ENCODE data around the gene NOL9.
"Not testable (repeated sequence)": the region's sequence is repeated elsewhere in the genome, so short reads cannot be mapped to it uniquely, and the experiment has no call there.

The NOL9 gene

DNA sequence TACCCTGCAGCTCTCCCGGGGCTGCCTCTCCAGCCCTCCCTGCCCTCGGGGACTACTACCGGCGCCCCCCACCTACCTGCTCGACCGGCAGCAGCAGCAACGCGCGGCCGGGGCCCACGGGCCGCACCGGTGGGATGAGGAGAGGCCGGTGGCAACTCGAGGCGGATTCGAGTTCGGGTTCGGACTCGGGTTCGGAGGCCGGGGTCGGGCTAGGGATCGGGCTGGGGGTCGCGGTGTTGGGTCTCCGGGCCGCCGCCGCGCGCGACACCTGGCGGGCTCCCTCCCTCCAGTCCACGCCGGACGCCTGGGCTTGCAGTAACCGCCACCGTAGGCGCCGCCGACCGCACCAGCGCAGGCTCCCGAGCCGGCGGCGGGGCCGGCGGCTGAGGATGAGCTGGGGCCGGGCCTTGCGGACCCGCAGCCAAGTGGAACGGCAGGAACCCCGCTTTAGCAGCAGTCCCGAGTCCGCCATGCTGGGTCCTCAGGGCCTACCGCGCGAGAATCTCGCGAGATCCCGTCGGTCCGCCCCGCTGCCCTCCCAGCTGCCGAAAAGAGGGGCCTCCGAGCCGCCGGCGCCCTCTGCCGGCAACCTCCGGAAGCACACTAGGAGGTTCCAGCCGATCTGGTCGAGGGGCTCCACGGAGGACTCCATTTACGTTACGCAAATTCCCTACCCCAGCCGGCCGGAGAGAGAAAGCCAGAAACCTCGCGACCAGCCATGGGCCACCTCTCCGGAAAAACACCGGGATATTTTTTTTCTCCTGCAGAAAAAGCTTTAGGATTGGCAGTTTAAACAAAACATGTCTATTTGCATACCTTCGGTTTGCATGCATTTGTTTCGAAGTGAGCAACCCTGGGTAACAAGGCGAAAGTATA is at the start of gene NOL9:
Gene NOL9 (minus strand): TSS at position 483 of the 876 bp plus-strand sequence. CDS start 11 bp downstream, at position 472.
- DNase-seq = peak; percentile 35

GRCh38 chr1:6603238-6603914 is 49.1 kb upstream of the NOL9 start:
- DNase-seq = no peak

GRCh38 chr1:6602669-6603237 is 48.4 kb upstream of the NOL9 start, which contains the start of gene KLHL21:
TSS of gene KLHL21 (minus strand) at chr1:6602869. CDS start at chr1:6602817, 52 bp downstream.
- no peak for DNase-seq

DNA sequence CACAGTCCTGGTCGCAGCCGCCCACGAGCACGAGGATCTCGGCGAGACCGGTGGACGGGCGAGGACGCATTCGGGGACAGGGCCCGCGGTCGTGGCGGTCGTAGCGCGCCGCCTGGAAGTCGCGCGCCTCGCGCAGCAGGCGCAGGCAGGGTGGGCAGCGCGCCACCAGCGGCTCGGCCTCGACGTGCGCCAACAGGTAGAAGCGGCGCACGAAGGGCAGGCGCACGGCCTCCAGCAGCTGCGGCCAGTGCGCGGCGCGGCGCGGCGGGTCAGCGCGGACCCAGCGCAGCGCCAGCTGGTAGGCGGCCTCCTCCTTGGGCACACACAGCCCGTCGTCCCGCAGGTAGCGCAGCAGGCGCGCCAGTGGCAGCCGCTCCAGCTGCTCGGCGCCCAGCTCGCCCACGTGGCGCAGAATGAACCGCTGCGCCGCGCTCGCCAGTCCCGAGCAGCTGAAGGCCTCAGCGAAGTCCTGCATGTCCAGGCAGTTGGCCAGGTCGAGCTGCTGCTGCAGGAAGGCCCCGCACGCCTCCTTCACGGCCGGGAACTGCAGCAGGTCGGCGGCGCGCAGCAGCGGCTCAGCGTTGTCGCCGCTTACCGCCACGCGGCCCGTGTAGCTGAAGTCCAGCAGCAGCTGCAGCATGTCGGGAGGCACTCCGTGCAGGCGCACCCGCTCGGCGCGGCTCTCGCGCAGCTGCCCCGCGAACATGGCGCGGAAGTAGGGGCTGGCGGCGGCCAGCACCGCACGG is 47.8 kb upstream of the NOL9 start:
- no peak for DNase-seq

GRCh38 chr1:6601049-6601922 is 47.0 kb upstream of the NOL9 start:
- DNase-seq = no peak

GRCh38 chr1:6600410-6601048 is 46.2 kb upstream of the NOL9 start:
- DNase-seq = no peak

DNA sequence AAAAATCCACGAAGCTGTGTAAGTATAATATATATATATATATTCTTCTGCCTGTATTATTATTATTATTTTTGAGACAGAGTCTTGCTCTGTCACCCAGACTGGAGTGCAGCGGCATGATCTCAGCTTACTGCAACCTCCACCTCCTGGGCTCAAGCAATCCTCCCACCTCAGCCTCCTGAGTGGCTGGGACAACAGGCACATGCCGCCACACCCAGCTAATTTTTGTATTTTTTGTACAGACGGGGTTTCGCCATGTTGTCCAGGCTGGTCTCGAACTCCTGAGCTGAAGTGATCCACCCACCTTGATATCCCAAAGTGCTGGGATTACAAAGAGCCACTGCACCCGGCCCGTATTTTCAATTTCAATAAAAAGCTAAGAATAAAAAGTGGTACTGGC is 45.7 kb upstream of the NOL9 start:
- not testable (repeated sequence) for DNase-seq

DNA sequence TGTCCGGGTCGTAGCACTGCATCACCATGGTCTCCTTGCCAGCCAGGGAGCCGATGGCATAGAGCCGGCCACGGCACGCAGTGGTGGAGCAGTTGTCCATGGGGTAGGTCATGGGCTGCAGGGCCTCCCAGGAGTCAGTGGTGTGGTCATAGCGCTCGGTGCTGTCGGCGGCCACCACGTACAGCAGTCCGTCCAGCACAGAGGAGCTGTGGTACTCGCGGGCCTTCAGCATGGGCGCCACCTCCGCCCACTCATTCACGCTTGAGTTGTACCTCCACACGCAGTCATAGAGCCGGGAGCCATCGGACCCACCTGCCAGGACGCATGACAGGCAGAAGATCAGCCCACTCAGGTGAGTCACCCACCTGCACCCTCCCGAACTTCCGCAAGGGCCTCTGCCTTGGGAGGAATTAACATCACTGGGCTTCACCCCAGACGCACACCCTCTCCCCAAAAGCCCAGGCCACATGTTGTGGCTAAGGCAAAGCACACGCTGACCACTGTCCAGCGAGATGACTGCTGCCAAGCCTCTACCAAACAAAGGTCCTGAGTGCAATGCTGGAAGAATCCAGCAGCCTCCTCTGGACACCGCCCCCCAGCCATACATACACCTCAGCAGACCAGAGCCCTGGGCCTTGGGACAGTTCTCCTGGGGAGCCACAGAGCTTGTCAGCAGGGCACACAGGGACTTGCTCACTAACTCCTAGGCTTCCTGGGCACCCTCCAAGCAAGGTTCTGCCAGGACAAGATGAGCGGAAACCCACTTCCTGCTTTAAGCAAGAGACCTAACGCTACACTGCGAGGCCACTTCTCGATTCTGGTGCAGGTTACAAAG is 45.0 kb upstream of the NOL9 start:
- no peak for DNase-seq

DNA sequence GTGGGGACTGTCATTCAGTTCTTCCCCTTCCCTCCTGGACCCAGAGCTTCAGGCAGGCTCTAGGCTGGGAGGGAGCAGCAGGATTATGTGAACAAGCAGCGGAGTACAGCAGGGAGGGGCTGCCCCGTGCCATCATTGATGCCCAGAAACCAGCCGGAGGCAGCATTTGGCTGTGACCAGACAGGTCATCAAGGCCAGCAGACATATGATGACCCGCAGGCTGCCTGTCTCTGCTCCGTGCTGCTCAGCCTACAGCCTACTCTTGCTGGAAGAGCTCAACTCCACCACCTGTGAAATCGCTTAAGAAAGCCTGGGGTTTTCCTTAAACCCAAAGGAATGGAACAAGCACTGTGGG is 43.4 kb upstream of the NOL9 start:
- DNase-seq = no peak

GRCh38 chr1:6596886-6597776 is 42.8 kb upstream of the NOL9 start:
- no peak for DNase-seq

GRCh38 chr1:6596351-6596750 is 42.0 kb upstream of the NOL9 start:
- DNase-seq = no peak

GRCh38 chr1:6594977-6595740 is 40.8 kb upstream of the NOL9 start:
- DNase-seq = no peak

DNA sequence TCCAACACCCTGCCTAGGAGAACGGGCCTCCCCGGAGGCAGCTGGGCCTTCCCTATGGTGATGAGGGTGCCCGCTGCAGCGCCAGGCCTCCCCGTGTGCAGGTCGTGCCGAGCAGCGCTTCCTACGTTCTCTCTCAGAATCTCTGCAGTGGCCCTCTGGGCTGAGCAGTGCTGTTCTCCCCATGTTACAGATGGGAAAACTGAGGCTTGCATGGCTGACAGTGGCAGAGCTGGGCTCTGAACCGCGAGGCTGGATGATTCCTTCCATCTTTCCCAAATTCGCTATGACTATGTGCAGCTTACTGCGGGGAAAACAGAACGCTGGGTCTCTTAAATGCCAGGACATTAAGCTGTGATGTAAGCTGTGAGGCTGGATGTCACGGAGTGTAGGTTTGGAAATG is 39.5 kb upstream of the NOL9 start:
- DNase-seq = no peak

DNA sequence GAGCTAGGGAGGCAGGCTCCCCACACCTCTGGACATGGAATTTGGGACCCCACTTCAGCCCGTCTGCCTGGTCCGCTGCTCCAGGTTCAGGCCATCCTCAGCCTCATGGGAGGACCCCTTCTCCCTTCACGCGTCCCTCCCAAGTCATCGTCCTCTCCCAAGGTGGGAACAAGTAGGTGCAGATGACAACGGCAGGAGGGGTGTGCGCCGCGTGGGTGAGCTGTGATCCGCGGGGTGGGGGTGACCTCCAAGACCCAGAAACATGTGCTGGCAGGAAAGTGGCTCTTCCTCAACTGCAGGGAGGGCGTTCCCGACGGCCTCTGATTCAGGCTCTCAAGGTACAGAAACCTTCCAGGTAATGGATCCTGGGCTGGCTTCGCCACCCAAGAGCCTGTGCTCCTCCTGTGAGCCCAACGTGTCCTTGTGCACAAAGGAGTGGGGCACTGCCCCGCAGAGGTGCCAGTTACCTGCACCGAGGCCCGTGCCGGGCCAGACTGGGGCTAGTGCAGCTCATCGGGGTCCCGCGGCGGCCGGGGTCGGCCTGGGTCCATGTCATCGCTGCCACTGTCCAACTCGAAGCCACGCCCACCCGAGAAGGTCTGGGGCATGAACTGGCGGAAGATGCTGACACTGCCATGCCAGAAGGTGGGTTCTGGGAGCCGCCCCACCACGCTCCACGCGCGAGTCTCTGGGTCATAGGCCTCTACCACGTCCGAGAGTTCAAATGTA is 38.7 kb upstream of the NOL9 start:
- DNase-seq = no peak

DNA sequence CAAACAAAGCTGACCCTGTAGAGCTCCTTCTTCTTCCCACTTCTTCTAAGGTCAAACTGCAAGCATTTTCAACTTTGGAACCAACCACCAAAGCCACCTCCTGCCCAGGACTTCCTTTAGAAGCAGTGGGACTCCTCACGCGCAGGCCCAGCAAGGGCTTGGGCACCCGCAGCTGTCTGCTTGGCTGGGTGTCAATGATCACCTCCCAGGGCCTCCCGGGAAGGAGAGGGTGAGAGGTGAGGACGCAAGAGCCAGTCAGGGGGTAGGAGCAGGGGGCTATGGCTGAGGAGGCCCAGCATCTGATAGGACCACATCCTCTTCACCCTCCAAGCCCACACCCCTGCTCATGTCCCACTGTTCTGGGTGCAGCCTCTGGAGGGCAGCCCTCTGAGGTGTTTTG is 38.1 kb upstream of the NOL9 start:
- DNase-seq = no peak

DNA sequence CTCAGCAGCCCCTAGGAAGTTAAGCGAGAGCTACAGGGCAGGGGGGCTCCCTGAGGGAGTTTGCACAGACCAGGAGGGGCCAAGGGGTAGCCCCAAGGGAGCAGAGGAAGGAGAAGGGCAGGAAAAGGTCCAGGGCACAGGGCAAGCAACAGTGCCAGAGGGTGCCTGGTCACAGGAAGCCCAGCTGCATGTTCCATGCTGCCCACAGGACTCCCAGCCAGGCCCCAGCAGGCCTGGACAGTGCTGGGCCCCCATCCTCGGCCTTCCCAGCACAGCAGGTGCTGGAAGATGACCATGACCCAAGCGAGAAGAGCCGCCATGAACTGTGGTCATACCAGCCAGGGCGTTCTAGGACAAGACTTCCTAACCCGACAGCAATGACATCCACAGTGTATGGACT is 37.3 kb upstream of the NOL9 start:
- no peak for DNase-seq

- no peak for DNase-seq
Measured at GRCh38 chr1:6591222-6591621, 36.9 kb upstream of the NOL9 start.

DNA sequence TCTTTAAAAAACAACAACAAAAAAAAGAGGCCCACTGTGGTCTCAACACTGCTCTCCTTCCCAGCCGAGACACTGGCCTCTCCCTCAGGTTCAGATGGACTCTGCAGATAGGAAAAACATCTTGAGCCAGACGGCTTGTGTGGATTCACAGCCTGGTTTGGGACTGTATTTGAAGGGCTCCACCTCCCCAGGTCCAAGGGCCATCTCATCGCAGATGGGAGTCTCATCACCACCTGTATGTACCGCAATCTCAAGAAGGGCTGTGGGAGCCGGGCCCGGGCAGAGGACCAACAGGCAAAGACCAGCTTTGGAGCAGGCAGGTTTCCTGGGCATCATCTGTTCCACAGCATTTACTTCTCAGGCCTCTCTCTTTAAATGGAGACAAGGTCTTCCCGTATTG is 35.7 kb upstream of the NOL9 start:
- no peak for DNase-seq

Measured in NCI-H2107 (cell line).